ENCODE data around the gene SV2C. TPM values are rescaled to one million over a fixed set of nuclear protein-coding genes. Genes with fewer than 3 reads are reported as not detected.
"Not testable (repeated sequence)": the region's sequence is repeated elsewhere in the genome, so short reads cannot be mapped to it uniquely, and the experiment has no call there.

Gene SV2C
- total RNA-seq, 4 donors from 2014 or later, result 0.05 to 0.11 TPM; not detected in 2

DNA sequence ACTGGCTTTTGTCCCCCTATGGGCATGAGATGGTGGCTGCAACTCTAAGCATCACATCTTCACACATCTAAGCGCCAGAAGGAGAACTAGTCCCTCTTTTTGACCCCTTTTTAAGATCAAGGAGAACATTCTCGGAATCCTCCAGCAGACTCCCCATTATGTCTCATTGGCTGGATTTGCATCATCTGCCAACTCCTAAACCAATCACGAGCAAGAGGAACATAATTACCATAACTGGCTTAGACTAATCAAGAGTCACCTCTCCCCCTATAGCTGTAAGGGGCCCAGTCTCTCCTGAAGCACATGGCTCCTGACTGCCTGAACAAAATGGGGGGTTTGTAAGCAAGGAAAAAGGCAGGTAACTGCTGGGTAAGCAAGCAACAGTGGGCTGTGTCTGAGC, 251.4 kb downstream of the SV2C start:
- WGBS, 2 donors, result 90 to 97% methylated on average over 3 of the region's 3 CpGs
- intact Hi-C loops (cut with DNase I), result no loop called here
- TF ChIP-seq POLR2A (IDR thresholded peaks at IDR 0.05) (no peak), CTCF (IDR thresholded peaks at IDR 0.05) (no peak)
- no peaks in the 10 kb centered on the region for H3K9me3 ChIP-seq
- H3K4me3 ChIP-seq (replicated peaks in 1 of 3), result no peak overlapping the region
- H3K36me3 ChIP-seq, result no peaks in the 10 kb centered on the region
- no peak overlapping the region for H3K27ac ChIP-seq
- DNase-seq, result no peak
- no peaks in the 10 kb centered on the region for H3K27me3 ChIP-seq
- H3K4me1 ChIP-seq, result peaks cover 0 to 7% of the 10 kb centered on the region in 2 donors

DNA sequence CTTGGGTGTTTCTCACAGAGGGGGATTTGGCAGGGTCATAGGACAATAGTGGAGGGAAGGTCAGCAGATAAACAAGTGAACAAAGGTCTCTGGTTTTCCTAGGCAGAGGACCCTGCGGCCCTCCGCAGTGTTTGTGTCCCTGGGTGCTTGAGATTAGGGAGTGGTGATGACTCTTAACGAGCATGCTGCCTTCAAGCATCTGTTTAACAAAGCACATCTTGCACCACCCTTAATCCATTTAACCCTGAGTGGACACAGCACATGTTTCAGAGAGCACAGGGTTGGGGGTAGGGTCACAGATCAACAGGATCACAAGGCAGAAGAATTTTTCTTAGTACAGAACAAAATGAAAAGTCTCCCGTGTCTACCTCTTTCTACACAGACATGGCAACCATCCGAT, 252.3 kb downstream of the SV2C start:
- WGBS, 2 donors, result 73 to 94% methylated on average over 3 of the region's 5 CpGs
- intact Hi-C loops (cut with DNase I), result loop anchor here (5.0 kb wide), 1 partner anchor 247 kb away; no protein-coding TSS in a partner anchor

GRCh38 chr5:76336253-76336809, 253.1 kb downstream of the SV2C start:
- H3K9me3 ChIP-seq; H3K27me3 ChIP-seq; H3K27ac ChIP-seq; H3K4me1 ChIP-seq; H3K36me3 ChIP-seq; H3K4me3 ChIP-seq (replicated peaks in 1 of 3): not testable (repeated sequence)
- intact Hi-C loops (cut with DNase I), result loop anchor here (5.0 kb wide), 1 partner anchor 246 kb away; no protein-coding TSS in a partner anchor
- peak in 1 of 2 donors; percentile 16 for DNase-seq
- WGBS, 2 donors, result 57 to 61% methylated on average over 11 to 12 of the region's 33 CpGs

More for the DNA sequence above, 252.3 kb downstream of the SV2C start:
- not testable (repeated sequence) for H3K27me3 ChIP-seq; H3K4me1 ChIP-seq; DNase-seq; H3K27ac ChIP-seq; H3K9me3 ChIP-seq; H3K36me3 ChIP-seq; H3K4me3 ChIP-seq (replicated peaks in 1 of 3)

GRCh38 chr5:76337953-76338451, 254.8 kb downstream of the SV2C start:
- intact Hi-C loops (cut with DNase I), result loop anchor here (5.0 kb wide), 1 partner anchor 244 kb away; no protein-coding TSS in a partner anchor
- peaks cover 0 to 7% of the 10 kb centered on the region in 2 donors for H3K4me1 ChIP-seq
- TF ChIP-seq POLR2A (IDR thresholded peaks at IDR 0.05), result no peak
- TF ChIP-seq CTCF (IDR thresholded peaks at IDR 0.05), result peak; percentile 32 to 84 (median 72)
- no peak overlapping the region for H3K27ac ChIP-seq
- 0% methylated on average over 1 of the region's 1 CpG for WGBS, 2 donors
- DNase-seq, result peak; percentile 72 to 77
- no peaks in the 10 kb centered on the region for H3K9me3 ChIP-seq
- H3K27me3 ChIP-seq, result no peaks in the 10 kb centered on the region
- H3K4me3 ChIP-seq (replicated peaks in 1 of 3), result no peak overlapping the region
- H3K36me3 ChIP-seq, result no peaks in the 10 kb centered on the region

GRCh38 chr5:76339919-76340318, 256.7 kb downstream of the SV2C start:
- TF ChIP-seq CTCF (IDR thresholded peaks at IDR 0.05), result no peak
- TF ChIP-seq POLR2A (IDR thresholded peaks at IDR 0.05), result no peak
- intact Hi-C loops (cut with DNase I), result loop anchor here (5.0 kb wide), 1 partner anchor 242 kb away; no protein-coding TSS in a partner anchor
- Histone ChIP-seq H3K27ac (no peak overlapping the region), H3K4me1 (peaks cover 0 to 7% of the 10 kb centered on the region in 2 donors), H3K27me3 (no peaks in the 10 kb centered on the region), H3K9me3 (no peaks in the 10 kb centered on the region), H3K36me3 (no peaks in the 10 kb centered on the region), H3K4me3 (replicated peaks in 1 of 3) (no peak overlapping the region)
- DNase-seq, result no peak
- 91 to 94% methylated on average over 3 of the region's 3 CpGs for WGBS, 2 donors

- peaks cover 0 to 7% of the 10 kb centered on the region in 2 donors for H3K4me1 ChIP-seq
- WGBS, 2 donors, result 69% methylated on average over 7 of the region's 7 CpGs
Observed at GRCh38 chr5:76341651-76342334, 258.6 kb downstream of the SV2C start.

More at GRCh38 chr5:76341651-76342334, 258.6 kb downstream of the SV2C start:
- H3K9me3 ChIP-seq, result no peaks in the 10 kb centered on the region
- intact Hi-C loops (cut with DNase I), result no loop called here
- no peak overlapping the region for H3K27ac ChIP-seq
- no peak for DNase-seq
- H3K27me3 ChIP-seq, result no peaks in the 10 kb centered on the region
- no peak overlapping the region for H3K4me3 ChIP-seq (replicated peaks in 1 of 3)
- no peaks in the 10 kb centered on the region for H3K36me3 ChIP-seq
- no peak for TF ChIP-seq CTCF (IDR thresholded peaks at IDR 0.05)
- TF ChIP-seq POLR2A (IDR thresholded peaks at IDR 0.05), result no peak
